HL-60/S4 treated with retinoic acid at 250 ng/mL for 4 days and 3 days (cell line): Measurements from ENCODE around the gene PRTN3.

Source experiments
- in situ Hi-C: fragments of 300-500 bp; cut with MboI; formaldehyde crosslinking; loops from 2 replicates; pipeline ENCODE4 v1.7.0; 2022; ENCODE audit warnings: low sequenced_read_pairs

Gene PRTN3, protein sequence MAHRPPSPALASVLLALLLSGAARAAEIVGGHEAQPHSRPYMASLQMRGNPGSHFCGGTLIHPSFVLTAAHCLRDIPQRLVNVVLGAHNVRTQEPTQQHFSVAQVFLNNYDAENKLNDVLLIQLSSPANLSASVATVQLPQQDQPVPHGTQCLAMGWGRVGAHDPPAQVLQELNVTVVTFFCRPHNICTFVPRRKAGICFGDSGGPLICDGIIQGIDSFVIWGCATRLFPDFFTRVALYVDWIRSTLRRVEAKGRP

DNA sequence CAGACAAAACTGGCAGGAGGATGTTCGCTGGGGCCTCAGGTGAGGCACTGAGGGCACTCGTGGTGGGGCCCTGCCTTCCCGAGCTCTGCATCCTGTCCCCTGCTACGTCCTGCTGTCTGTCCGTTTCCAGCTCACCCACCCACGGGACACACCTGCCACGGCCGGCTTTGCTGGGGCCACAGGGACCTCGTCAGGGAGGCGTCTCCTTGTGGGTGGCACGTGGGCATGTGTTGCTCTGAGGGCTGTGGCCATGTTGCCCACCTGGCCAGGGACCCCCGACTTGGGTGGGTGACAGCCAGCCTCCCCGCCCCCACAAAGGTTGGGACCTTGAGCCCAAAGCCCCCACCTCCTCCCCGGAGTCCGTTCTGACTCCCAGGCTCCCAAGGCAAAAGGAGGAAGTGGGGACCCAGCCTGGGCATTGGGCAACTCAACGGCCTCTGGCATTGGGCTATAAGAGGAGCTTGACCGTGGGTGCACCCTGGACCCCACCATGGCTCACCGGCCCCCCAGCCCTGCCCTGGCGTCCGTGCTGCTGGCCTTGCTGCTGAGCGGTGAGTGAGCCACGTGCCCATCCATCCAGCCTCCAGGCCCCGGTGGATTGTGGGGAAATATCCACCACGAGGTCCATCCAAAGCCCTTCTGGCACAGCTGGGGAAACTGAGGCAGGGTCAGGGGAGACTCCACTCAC is at the start of gene PRTN3:
TSS of gene PRTN3 (plus strand) at position 481 of the 688 bp plus-strand sequence. CDS start at position 491, 10 bp downstream.
- in situ Hi-C loops = no loop called here

DNA sequence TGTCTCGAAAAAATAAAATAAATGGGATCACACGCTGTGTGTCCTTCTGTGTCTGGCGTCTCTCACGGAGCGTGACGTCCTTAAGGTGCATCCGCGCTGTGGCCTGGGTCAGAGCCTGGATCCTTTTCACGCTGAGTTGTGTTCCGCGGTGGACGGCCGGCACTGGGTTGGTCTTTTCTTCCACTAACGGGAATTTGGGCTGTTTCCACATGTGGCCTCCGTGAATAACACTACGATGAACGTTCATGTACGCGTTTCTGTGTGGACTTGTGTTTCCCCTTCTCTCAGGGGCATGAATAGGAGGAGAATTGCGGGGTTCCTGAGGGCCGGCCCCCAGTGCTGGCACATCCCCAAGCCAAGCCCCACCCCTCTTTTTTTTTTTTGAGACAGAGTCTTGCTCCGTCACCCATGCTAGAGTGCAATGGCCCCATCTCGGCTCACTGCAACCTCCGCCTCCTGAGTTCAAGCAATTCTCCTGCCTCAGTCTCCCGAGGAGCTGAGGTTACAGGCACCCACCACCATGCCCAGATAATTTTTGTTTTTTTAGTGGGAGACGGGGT is 49.7 kb upstream of the PRTN3 start:
- in situ Hi-C loops = no loop called here

DNA sequence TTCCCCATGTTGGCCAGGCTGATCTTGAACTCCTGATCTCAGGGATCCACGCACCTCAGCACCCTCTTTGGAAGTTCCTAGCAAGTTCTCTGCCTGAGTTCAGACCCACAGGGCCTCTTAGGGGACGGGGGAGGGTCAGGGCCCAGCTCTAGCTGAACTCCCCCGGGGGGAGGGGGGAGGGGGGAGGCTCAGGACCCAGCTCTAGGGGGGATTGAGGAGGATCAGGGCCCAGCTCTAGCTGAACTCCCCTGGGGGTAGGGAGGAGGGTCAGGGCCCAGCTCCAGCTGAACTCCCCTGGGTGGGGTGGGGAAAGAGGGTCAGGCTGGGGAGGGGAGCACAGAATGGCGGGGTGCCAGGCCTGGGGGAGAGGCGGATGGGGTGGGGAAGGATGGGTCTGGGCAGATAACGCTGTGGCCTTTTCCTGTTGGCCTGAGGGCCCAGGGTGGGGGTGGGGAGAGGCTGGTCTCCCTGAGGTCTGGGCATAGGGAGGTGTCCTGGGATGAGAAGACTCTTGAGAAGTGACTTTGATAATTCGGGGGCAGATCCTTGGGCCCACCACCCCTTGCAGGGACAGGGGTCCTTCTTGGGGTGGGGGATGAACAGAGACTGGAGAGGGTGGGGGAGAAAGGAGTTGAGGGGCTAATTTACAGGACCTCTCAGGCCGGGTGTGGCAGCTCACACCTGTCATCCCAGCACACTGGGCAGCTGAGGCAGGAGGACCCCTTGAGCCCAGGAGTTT is 49.1 kb upstream of the PRTN3 start:
- in situ Hi-C loops = no loop called here

- in situ Hi-C loops = no loop called here
Observed at GRCh38 chr19:792306-792885, 48.4 kb upstream of the PRTN3 start.

- in situ Hi-C loops = no loop called here
Observed at GRCh38 chr19:793806-794205, 47.0 kb upstream of the PRTN3 start.

DNA sequence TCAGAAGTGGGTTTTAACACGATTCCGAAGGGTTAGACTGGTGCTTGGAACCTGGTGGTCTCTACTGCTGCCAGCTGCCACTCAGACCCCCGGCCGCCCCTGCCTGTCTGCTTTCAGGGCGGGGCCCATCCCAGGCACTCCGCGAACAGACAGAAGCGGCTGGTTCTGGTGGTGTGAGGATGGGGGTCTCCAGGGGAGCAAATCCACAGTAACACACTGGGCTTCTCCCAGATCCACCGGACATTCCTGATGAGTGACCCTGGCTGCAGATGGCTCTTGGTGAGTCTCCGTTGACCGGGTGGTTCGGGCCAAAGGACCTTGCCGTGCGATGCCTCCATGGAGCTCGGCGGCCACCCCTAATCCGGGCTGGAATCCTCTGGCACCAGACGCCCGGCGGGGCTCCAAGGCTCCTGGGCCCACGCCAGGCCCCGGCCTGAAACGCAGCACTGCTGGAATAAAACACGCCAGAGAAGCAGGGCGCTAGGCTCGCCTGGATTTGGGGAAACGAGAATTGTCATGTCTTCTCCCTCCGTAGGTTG is 45.7 kb upstream of the PRTN3 start:
- in situ Hi-C loops = no loop called here

- in situ Hi-C loops = no loop called here
Observed at GRCh38 chr19:795691-796581, 44.9 kb upstream of the PRTN3 start.

- in situ Hi-C loops = no loop called here
Observed at GRCh38 chr19:796692-797527, 43.9 kb upstream of the PRTN3 start, which contains the start of gene PTBP1. Gene PTBP1, plus strand, starts transcription at chr19:797452. Its CDS starts 46 bp downstream, at chr19:797498.

DNA sequence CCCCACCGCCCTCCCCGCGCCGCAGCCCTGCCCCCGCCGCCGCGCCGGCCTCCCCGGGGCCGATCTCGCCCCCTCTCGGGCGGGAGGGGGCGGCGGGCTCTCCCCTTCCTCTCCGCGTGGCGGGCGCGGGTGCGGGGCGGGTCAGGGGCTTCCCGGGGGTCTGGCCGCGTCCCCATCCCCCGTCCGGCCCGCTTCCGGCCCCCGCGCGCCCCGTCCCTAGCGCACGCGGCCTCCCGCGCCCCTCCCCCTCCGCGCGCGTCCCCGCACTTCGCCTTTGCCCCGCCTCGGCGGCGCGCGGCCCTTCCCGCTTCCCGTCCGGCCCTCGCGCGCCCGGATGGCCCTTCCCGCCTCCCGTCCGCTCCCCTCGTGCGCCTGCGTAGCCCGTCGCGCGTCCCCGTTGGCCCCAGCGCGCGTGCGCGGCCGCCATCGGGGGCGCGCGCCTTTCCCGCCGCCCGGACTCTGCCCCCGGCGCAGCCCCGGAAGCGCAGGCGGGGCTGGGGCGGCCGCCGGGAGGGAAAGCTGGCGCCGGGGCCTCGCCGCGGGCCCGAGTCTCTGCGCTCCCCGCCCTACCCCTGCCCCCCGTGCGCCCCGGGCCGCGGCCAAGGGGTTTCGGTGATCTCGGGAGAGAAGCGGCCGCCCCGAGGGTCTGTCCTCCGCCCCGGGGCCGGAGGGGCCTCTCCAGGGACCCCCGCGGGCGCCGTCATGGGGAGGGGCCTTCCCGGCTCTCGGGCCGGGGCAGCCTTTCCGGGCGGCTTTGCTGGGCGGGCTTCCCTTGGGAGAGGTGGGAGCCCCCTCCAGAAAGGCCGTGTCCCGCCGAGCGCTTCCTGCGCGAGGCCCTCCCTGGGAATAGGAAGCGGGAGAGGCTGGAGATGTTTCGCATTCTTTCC is 43.0 kb upstream of the PRTN3 start:
- in situ Hi-C loops = no loop called here

DNA sequence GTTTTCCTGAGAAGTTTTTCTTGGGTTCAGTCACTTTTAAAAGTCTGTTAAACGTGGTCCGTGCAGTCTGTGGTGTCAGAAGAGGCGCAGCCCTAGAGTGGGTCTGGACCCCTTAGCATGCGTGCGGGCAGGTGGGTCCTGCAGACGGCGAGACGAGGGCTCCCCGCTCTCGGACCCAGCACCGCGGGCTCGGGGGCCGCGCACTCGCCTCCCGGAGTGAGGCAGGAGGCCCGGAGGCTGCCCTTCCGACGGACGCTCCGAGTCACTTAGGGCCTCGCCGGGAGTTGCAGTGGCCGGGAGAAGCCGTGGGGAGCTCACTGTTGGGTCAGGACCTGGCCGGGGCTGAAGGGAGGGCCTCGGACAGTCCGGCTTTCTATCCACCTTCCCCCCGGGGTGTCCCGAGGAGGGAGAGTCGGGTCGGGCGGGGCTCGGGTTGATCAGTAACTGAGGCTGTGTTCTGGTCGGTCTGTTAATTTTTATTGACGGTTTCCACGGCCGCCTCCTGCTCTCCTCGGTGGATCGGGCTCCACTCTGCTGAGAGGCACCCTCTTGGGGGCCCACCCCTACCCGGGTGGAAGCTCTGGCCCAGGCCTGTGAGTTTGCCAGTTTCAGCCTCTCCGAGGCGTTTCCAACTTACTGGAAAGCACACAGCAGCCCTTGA is 42.3 kb upstream of the PRTN3 start:
- in situ Hi-C loops = no loop called here

- in situ Hi-C loops = no loop called here
Observed at GRCh38 chr19:799076-799881, 41.5 kb upstream of the PRTN3 start.

GRCh38 chr19:800360-801029 is 40.3 kb upstream of the PRTN3 start:
- in situ Hi-C loops = no loop called here

GRCh38 chr19:801030-801860 is 39.6 kb upstream of the PRTN3 start:
- in situ Hi-C loops = no loop called here

DNA sequence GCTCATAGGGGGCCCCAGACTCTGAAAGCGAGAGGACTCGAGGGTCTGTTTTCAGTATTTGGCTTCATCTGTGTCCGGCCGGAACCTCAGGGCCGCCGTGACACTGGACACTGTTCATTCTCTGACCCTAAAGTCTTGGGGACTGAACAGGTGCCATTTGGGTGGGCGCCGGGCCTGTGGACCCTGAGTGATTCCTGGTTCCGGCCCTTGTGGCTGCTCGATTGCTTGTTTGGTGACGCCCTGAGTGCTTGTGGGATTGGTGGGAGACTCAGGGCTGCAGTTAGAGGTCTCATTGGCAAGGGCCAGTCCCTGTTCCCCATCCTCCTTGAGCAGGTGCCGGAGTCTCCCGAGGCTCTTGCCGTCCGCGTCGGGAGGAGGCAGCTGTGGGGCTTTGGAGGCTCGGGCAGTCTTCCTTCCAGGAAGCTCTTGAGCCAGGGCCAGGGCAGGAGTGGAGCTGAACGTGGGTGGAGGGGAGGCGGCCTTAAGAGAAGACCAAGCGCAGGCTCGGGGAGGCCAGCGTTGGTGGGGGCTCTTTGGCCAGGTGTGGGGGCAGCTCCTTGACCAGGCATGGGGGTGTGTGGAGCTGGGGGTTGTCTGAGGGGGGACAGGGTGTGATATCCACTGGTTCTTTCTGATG is 38.8 kb upstream of the PRTN3 start:
- in situ Hi-C loops = no loop called here
